K562 (cell line): Measurements from ENCODE around the gene OR51B5.
A peak's percentile ranks its signal among the peaks of the same experiment; 100 is the strongest.
"Not testable (repeated sequence)": the region's sequence is repeated elsewhere in the genome, so short reads cannot be mapped to it uniquely, and the experiment has no call there.

Experiments
- CTCF ChIP-seq, 3 experiments: IDR thresholded peaks in 2 of 3; conservative IDR thresholded peaks in 1 of 3; 2 replicates each; pipeline ENCODE4 v1.5.1; 2011 to 2012; ENCODE audit warnings: low read length in 3 of 3, mild to moderate bottlenecking in 3 of 3, control low read depth in 2 of 3, improper control_type of control experiment in 1 of 3, inconsistent platforms in 1 of 3, low read depth in 1 of 3, mixed read lengths in 1 of 3, moderate library complexity in 1 of 3; ENCODE audit not compliant: insufficient read depth in 2 of 3
- EZH2 ChIP-seq: IDR thresholded peaks from 2 replicates; pipeline ENCODE4 v1.6.1; 2012; ENCODE audit warnings: low read depth, mild to moderate bottlenecking, inconsistent platforms, low read length, borderline replicate concordance
- FOS ChIP-seq: IDR thresholded peaks from 3 replicates; pipeline ENCODE4 v1.6.1; 2011; ENCODE audit not compliant: insufficient read length; ENCODE audit errors: extremely low read depth
- HDAC6 ChIP-seq: IDR thresholded peaks from 2 replicates; pipeline ENCODE4 v1.6.1; 2012; ENCODE audit warnings: low read depth, mild to moderate bottlenecking, control low read depth, inconsistent platforms, low read length, moderate library complexity
- LARP7 ChIP-seq: fragments of 450-650 bp; IDR thresholded peaks from 2 replicates; pipeline ENCODE4 v1.6.1; 2016
- MAFG ChIP-seq: fragments of 450-650 bp; conservative IDR thresholded peaks from 2 replicates; pipeline ENCODE4 v1.6.1; 2016; ENCODE audit warnings: missing genetic modification characterization, missing compliant biosample characterization
- POLR2A ChIP-seq: fragments of 450-650 bp; conservative IDR thresholded peaks from 2 replicates; pipeline ENCODE4 v1.6.1; 2016
- POLR2AphosphoS5 ChIP-seq: IDR thresholded peaks from 2 replicates; pipeline ENCODE4 v1.6.1; 2011; ENCODE audit warnings: mild to moderate bottlenecking, low read depth, low read length, moderate library complexity; ENCODE audit not compliant: control insufficient read depth, insufficient read depth
- TCF7L2 ChIP-seq: fragments of 150-350 bp; IDR thresholded peaks from 2 replicates; pipeline ENCODE4 v1.6.1; 2016; ENCODE audit warnings: low read depth, mild to moderate bottlenecking, low read length, moderate library complexity
- ZNF146 ChIP-seq: IDR thresholded peaks from one replicate; pipeline ENCODE4 v1.6.1; 2018; ENCODE audit warnings: missing compliant biosample characterization; ENCODE audit not compliant: unreplicated experiment

- not testable (repeated sequence) for TF ChIP-seq POLR2A; FOS; EZH2; POLR2AphosphoS5; MAFG; CTCF (IDR thresholded peaks at IDR 0.05 in 2 of 3, conservative IDR thresholded peaks at IDR 0.05 in 1 of 3; ENCODE audit: insufficient read depth in 2 of 3, low read depth in 1 of 3, low read length in 3 of 3); HDAC6; LARP7; TCF7L2
- peak; percentile 96 for TF ChIP-seq ZNF146 (CRISPR knock-in tag)
These were observed 29.8 kb downstream of the OR51B5 start for GRCh38 chr11:5313326-5314023.
